CD4-positive, alpha-beta memory T cell (primary cell): ENCODE measurements around the gene SMARCD3. TPM values are rescaled to one million over a fixed set of nuclear protein-coding genes. Genes with fewer than 3 reads are reported as not detected.

ENCODE experiments used
- CTCF ChIA-PET: fragments of 350-600 bp; sonication (Branson Sonifier 250); formaldehyde crosslinking; loops from one replicate; lab custom pipeline; 2021; ENCODE audit warnings: inconsistent platforms; ENCODE audit not compliant: partially characterized antibody; lab: Charles Lee
- POLR2A ChIA-PET: fragments of 350-600 bp; sonication (Branson Sonifier 250); formaldehyde crosslinking; loops from one replicate; lab custom pipeline; 2021; ENCODE audit not compliant: partially characterized antibody; lab: Charles Lee
- DNase-seq, 5 donors: peaks; one replicate each; pipeline versions ENCODE4 v3.0.0 to v3.0.0-alpha.2; 2020 to 2022; ENCODE audit warnings: mixed read lengths in 1 of 5
- H3K27ac ChIP-seq: one replicate; pipeline ENCODE4 v1.7.0; 2013; ENCODE audit warnings: low read depth, low read length
- H3K27me3 ChIP-seq: 2 replicates; pipeline ENCODE4 v1.7.0; 2013; ENCODE audit warnings: mild to moderate bottlenecking, low read length, moderate library complexity; ENCODE audit not compliant: insufficient read depth
- H3K36me3 ChIP-seq: 2 replicates; pipeline ENCODE4 v1.7.0; 2013; ENCODE audit warnings: mild to moderate bottlenecking, low read length, moderate library complexity; ENCODE audit not compliant: insufficient read depth
- H3K4me1 ChIP-seq: 2 replicates; pipeline ENCODE4 v1.7.0; 2013; ENCODE audit warnings: mild to moderate bottlenecking, low read length, moderate library complexity; ENCODE audit not compliant: insufficient read depth
- H3K4me3 ChIP-seq, 2 donors: one replicate each; pipeline ENCODE4 v1.7.0; 2013; ENCODE audit warnings: low read length in 2 of 2, mild to moderate bottlenecking in 1 of 2
- H3K9me3 ChIP-seq, 2 donors: one replicate each; pipeline ENCODE4 v1.7.0; 2013; ENCODE audit warnings: low read length in 2 of 2, control low read depth in 1 of 2; ENCODE audit not compliant: control insufficient read depth in 1 of 2
- H3K27ac Mint-ChIP-seq, 7 donors: one replicate each; pipeline ENCODE4 v1.8.0; 2020 to 2021; ENCODE audit warnings: mixed read lengths in 7 of 7, mild to moderate bottlenecking in 6 of 7, inconsistent platforms in 3 of 7, moderate library complexity in 3 of 7
- H3K27me3 Mint-ChIP-seq, 2 donors: one replicate each; pipeline ENCODE4 v1.8.0; 2020 to 2021; ENCODE audit warnings: mixed read lengths in 2 of 2
- H3K36me3 Mint-ChIP-seq, 2 donors: one replicate each; pipeline ENCODE4 v1.8.0; 2020 to 2021; ENCODE audit warnings: mixed read lengths in 2 of 2, inconsistent platforms in 1 of 2, mild to moderate bottlenecking in 1 of 2
- H3K4me1 Mint-ChIP-seq, 4 donors: one replicate each; pipeline ENCODE4 v1.8.0; 2020 to 2021; ENCODE audit warnings: mixed read lengths in 4 of 4, mild to moderate bottlenecking in 1 of 4
- H3K4me3 Mint-ChIP-seq, 8 donors: one replicate each; pipeline ENCODE4 v1.8.0; 2020 to 2021; ENCODE audit warnings: mixed read lengths in 8 of 8, mild to moderate bottlenecking in 7 of 8, moderate library complexity in 6 of 8, inconsistent platforms in 3 of 8
- H3K9me3 Mint-ChIP-seq, 8 donors: one replicate each; pipeline ENCODE4 v1.8.0; 2020 to 2021; ENCODE audit warnings: mixed read lengths in 8 of 8, mild to moderate bottlenecking in 5 of 8, inconsistent platforms in 3 of 8, moderate library complexity in 1 of 8
- intact Hi-C: fragments of 100-400 bp; cut with micrococcal nuclease; formaldehyde crosslinking; loops from one replicate; pipeline ENCODE4 v1.15.1; 2023
- polyA plus RNA-seq, 2 donors: library from polyadenylated mRNA; unstranded; fragments of 300-500 nt; fragmentation: Illumina TruSeq; gene quantifications; one replicate each; pipeline ENCODE4 v1.2.3, GENCODE V29; 2021
- total RNA-seq, 2 experiments: library from RNA; stranded (reverse); gene quantifications; one replicate each; pipeline ENCODE4 v1.2.3, GENCODE V29; 2021

Gene SMARCD3
- total and polyA plus RNA-seq, 4 experiments from 2014 or later, result 4.0 to 5.2 (median 4.6) TPM

DNA sequence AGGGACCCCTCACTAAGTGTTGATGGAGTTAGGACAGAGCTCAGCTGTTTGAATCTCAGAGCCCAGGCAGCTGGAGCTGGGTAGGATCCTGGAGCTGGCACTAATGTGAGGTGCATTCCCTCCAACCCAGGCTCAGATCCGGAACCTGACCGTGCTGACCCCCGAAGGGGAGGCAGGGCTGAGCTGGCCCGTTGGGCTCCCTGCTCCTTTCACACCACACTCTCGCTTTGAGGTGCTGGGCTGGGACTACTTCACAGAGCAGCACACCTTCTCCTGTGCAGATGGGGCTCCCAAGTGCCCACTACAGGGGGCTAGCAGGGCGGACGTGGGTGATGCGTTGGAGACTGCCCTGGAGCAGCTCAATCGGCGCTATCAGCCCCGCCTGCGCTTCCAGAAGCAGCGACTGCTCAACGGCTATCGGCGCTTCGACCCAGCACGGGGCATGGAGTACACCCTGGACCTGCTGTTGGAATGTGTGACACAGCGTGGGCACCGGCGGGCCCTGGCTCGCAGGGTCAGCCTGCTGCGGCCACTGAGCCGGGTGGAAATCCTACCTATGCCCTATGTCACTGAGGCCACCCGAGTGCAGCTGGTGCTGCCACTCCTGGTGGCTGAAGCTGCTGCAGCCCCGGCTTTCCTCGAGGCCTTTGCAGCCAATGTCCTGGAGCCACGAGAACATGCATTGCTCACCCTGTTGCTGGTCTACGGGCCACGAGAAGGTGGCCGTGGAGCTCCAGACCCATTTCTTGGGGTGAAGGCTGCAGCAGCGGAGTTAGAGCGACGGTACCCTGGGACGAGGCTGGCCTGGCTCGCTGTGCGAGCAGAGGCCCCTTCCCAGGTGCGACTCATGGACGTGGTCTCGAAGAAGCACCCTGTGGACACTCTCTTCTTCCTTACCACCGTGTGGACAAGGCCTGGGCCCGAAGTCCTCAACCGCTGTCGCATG, 11.0 kb downstream of the SMARCD3 start:
- Histone ChIP-seq H3K9me3 (no peaks in the 10 kb centered on the region), H3K4me1 (peaks cover 21% of the 10 kb centered on the region), H3K4me3 (no peak overlapping the region), H3K36me3 (peaks cover 29% of the 10 kb centered on the region), H3K27ac (no peak overlapping the region), H3K27me3 (no peaks in the 10 kb centered on the region)
- Mint-ChIP-seq H3K9me3 (no peaks in the 10 kb centered on the region), H3K27ac (no peak overlapping the region), H3K27me3 (no peaks in the 10 kb centered on the region), H3K4me3 (no peak overlapping the region), H3K36me3 (peaks cover 11 to 25% of the 10 kb centered on the region in 2 donors), H3K4me1 (peaks cover 8 to 36% (median 17%) of the 10 kb centered on the region in 4 donors)
- intact Hi-C loops, result no loop called here
- ChIA-PET POLR2A (interaction anchor here (4.2 kb wide), 1 partner anchor 10 kb away, joined by 16 read pairs; the partner anchor contains the start of gene ABCF2), CTCF (interaction anchor here (0.8 to 1.9 kb wide), 2 partner anchors 8 to 9 kb away, joined by 3 to 10 read pairs; no protein-coding TSS in a partner anchor)
- no peak for DNase-seq

DNA sequence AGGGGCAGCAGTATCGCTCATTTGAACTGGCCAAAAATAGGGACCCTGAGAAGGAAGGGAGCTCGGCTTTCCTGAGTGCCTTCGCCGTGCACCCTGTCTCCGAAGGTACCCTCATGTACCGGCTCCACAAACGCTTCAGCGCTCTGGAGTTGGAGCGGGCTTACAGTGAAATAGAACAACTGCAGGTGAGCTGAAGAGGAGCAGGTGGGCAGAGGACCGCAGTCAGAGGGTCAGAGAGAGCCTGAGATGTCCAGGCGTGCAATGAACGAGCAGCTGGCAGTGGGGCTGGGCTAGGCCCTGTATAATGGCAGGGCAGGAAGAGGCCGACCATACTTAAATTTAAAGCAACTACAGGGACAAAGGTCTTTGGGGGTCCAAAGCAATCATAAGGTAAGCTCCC, 12.1 kb downstream of the SMARCD3 start:
- DNase-seq, result no peak
- no peaks in the 10 kb centered on the region for H3K27me3 Mint-ChIP-seq
- Histone ChIP-seq H3K27me3 (no peaks in the 10 kb centered on the region), H3K9me3 (no peaks in the 10 kb centered on the region), H3K27ac (no peak overlapping the region), H3K4me3 (no peak overlapping the region), H3K36me3 (peaks cover 29% of the 10 kb centered on the region), H3K4me1 (peaks cover 29% of the 10 kb centered on the region)
- peaks cover 13 to 45% (median 24%) of the 10 kb centered on the region in 4 donors for H3K4me1 Mint-ChIP-seq
- ChIA-PET POLR2A (interaction anchor here (4.2 kb wide), 1 partner anchor 9 kb away, joined by 16 read pairs; the partner anchor contains the start of gene ABCF2), CTCF (interaction anchor here (0.8 to 1.9 kb wide), 3 partner anchors 8 to 16 kb away, joined by 3 to 10 read pairs (median 3); no protein-coding TSS in a partner anchor)
- H3K9me3 Mint-ChIP-seq, result no peaks in the 10 kb centered on the region
- peaks cover 11 to 30% of the 10 kb centered on the region in 2 donors for H3K36me3 Mint-ChIP-seq
- H3K27ac Mint-ChIP-seq, result peak overlapping the region in 1 of 7 donors; percentile 22
- intact Hi-C loops, result no loop called here
- no peak overlapping the region for H3K4me3 Mint-ChIP-seq

DNA sequence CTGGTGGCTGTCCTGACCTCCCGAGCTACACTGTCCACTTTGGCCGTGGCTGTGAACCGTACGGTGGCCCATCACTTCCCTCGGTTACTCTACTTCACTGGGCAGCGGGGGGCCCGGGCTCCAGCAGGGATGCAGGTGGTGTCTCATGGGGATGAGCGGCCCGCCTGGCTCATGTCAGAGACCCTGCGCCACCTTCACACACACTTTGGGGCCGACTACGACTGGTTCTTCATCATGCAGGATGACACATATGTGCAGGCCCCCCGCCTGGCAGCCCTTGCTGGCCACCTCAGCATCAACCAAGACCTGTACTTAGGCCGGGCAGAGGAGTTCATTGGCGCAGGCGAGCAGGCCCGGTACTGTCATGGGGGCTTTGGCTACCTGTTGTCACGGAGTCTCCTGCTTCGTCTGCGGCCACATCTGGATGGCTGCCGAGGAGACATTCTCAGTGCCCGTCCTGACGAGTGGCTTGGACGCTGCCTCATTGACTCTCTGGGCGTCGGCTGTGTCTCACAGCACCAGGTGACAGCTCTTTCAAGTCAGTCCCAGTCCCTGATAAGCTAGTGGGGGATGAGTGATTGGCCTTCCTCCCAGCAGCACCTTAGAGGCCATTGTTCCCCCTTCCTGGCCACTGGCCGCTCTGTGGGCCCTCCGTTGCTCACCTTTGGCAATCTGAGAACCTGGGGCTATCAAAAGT, 13.3 kb downstream of the SMARCD3 start:
- ChIA-PET POLR2A (interaction anchor here (3.6 kb wide), 1 partner anchor 8 kb away, joined by 50 read pairs; no protein-coding TSS in a partner anchor), CTCF (interaction anchor here (1.4 to 2.2 kb wide), 2 partner anchors 9 to 11 kb away, joined by 8 read pairs; no protein-coding TSS in a partner anchor)

DNA sequence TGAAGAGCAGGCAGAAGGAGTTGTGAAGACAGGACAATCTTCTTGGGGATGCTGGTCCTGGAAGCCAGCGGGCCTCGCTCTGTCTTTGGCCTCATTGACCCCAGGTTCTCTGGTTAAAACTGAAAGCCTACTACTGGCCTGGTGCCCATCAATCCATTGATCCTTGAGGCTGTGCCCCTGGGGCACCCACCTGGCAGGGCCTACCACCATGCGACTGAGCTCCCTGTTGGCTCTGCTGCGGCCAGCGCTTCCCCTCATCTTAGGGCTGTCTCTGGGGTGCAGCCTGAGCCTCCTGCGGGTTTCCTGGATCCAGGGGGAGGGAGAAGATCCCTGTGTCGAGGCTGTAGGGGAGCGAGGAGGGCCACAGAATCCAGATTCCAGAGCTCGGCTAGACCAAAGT, 14.7 kb downstream of the SMARCD3 start:
- ChIA-PET POLR2A (interaction anchor here (1.0 to 3.6 kb wide), 2 partner anchors 9 to 12 kb away, joined by 3 to 50 read pairs; no protein-coding TSS in a partner anchor), CTCF (interaction anchor here (1.4 to 2.2 kb wide), 3 partner anchors 10 to 12 kb away, joined by 8 to 16 read pairs (median 8); no protein-coding TSS in a partner anchor)
- peak overlapping the region; percentile 85 for H3K27ac ChIP-seq
- peak overlapping the region; percentile 95 to 99 (median 98) for H3K27ac Mint-ChIP-seq
- peaks cover 29% of the 10 kb centered on the region for H3K36me3 ChIP-seq
- H3K9me3 Mint-ChIP-seq, result no peaks in the 10 kb centered on the region
- peaks cover 31% of the 10 kb centered on the region for H3K4me1 ChIP-seq
- peak overlapping the region; percentile 98 to 100 (median 99) for H3K4me3 Mint-ChIP-seq
- intact Hi-C loops, result loop anchor here (2.0 to 5.0 kb wide), 2 partner anchors 152 to 399 kb away; partner anchors contain the start of genes FASTK and TMUB1
- peaks cover 15 to 46% (median 25%) of the 10 kb centered on the region in 4 donors for H3K4me1 Mint-ChIP-seq
- H3K27me3 ChIP-seq, result no peaks in the 10 kb centered on the region
- H3K4me3 ChIP-seq, result peak overlapping the region; percentile 75 to 94
- DNase-seq, result no peak
- H3K27me3 Mint-ChIP-seq, result no peaks in the 10 kb centered on the region
- H3K36me3 Mint-ChIP-seq, result peaks cover 11 to 27% of the 10 kb centered on the region in 2 donors
- no peaks in the 10 kb centered on the region for H3K9me3 ChIP-seq

More for the DNA sequence above, 13.3 kb downstream of the SMARCD3 start:
- H3K9me3 Mint-ChIP-seq, result no peaks in the 10 kb centered on the region
- H3K36me3 ChIP-seq, result peaks cover 29% of the 10 kb centered on the region
- H3K4me1 ChIP-seq, result peaks cover 31% of the 10 kb centered on the region
- no peak overlapping the region for H3K4me3 ChIP-seq
- no peaks in the 10 kb centered on the region for H3K27me3 ChIP-seq
- peak overlapping the region in 2 of 7 donors; percentile 16 to 56 for H3K27ac Mint-ChIP-seq
- H3K4me1 Mint-ChIP-seq, result peaks cover 15 to 46% (median 25%) of the 10 kb centered on the region in 4 donors
- peaks cover 11 to 30% of the 10 kb centered on the region in 2 donors for H3K36me3 Mint-ChIP-seq
- H3K27ac ChIP-seq, result no peak overlapping the region
- H3K27me3 Mint-ChIP-seq, result no peaks in the 10 kb centered on the region
- no peaks in the 10 kb centered on the region for H3K9me3 ChIP-seq
- no peak for DNase-seq
- peak overlapping the region in 1 of 8 donors; percentile 21 for H3K4me3 Mint-ChIP-seq
- intact Hi-C loops, result no loop called here

DNA sequence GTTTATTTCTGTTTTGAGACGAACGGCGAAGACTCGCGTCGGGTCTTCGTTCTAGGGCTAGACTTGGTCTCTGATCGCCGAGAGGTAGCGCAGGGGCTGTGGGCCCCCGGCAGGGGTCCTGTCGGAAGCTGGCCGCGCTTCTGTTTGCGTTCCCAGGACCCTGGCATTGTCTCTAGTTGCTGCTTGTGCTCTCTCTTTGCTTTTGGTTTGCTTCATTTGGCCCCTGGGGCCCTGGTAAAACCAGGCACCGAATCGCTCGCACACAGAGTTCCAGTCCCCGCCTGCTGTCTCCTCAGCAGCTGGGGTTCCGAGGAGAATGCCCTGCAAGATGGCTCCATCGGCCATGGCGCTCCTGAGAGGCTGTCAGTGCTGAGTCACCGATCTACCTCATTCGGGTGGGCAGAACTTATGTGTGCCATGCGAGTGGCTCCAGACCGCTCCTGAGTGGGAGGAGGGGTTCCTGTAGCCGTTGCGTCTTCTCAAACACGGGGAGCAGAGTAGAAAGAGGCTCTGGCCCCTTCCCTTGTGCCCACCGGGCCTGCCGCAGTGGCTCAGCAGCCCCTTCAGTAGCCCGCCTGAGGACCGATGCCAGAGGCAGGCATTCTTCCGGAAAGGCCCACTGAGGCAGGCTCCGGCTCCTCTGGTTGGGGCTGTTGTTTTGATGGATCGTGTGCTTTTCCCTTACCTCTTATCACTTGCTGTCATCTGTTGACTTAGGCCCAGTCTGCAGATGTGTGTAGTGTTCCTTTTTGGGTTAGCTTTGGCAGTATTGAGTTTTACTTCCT, 15.4 kb downstream of the SMARCD3 start:
- Histone ChIP-seq H3K4me3 (peak overlapping the region; percentile 75 to 94), H3K27me3 (no peaks in the 10 kb centered on the region), H3K36me3 (peaks cover 26% of the 10 kb centered on the region), H3K9me3 (no peaks in the 10 kb centered on the region), H3K27ac (peak overlapping the region; percentile 85), H3K4me1 (peaks cover 33% of the 10 kb centered on the region)
- Mint-ChIP-seq H3K9me3 (no peaks in the 10 kb centered on the region), H3K4me1 (peaks cover 16 to 47% (median 27%) of the 10 kb centered on the region in 4 donors), H3K36me3 (peaks cover 11 to 27% of the 10 kb centered on the region in 2 donors), H3K27ac (peak overlapping the region; percentile 95 to 99 (median 98)), H3K27me3 (no peaks in the 10 kb centered on the region), H3K4me3 (peak overlapping the region; percentile 98 to 100 (median 99))
- ChIA-PET CTCF (interaction anchor here (2.1 to 2.2 kb wide), 2 partner anchors 11 to 13 kb away, joined by 8 to 16 read pairs; no protein-coding TSS in a partner anchor), POLR2A (interaction anchor here (0.9 to 3.6 kb wide), 6 partner anchors 10 to 115 kb away, joined by 3 to 50 read pairs (median 4); no protein-coding TSS in a partner anchor)
- intact Hi-C loops, result loop anchor here (1.0 to 5.0 kb wide), 3 partner anchors 11 to 400 kb away; partner anchors contain the start of genes FASTK and TMUB1
- peak; percentile 44 to 86 (median 49) for DNase-seq
